GM21529 (cell line): ENCODE data around the gene ZNF232.
"Not testable (repeated sequence)": the region's sequence is repeated elsewhere in the genome, so short reads cannot be mapped to it uniquely, and the experiment has no call there.

Experiments used
- ATAC-seq: cut with Tn5 transposase; IDR thresholded peaks from one replicate; pipeline ENCODE4 v1.9.1; 2021; ENCODE audit not compliant: unreplicated experiment

The ZNF232 gene

DNA sequence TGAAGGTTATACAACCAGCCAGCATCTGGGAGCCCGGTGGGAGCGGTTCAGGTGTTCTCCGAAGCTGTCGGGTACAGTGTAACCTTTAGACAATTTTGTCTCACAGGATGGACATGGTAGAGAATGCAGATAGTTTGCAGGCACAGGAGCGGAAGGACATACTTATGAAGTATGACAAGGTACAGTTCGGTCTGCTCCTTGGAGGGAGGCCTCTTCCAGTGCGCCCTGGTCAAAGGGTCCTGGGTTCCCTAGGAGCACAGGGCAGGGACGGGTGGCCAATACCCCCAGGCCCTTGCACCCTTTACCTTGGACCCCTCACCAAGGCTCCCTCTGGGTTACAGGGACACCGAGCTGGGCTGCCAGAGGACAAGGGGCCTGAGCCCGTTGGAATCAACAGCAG lies 18.6 kb upstream of the ZNF232 start:
- not testable (repeated sequence) for ATAC-seq

DNA sequence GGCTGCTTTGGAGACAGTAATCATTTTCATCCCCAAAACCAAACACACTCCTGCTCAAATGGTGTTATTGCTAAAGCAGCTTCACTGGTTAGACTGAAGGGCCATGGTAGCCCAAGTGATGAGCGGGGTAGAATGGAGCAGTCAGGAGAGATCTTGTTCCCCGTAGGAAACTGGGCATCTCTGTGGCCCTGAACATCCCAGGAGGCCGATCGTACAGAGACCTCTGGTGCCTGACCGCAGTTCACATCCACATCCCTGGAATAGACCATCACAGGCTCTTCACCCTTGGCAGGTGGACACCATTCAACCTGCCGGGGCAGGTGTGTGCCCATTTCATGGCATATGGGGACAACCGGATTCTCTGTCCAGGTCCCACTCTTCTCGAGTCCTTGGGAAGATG lies 18.1 kb upstream of the ZNF232 start:
- ATAC-seq, result not testable (repeated sequence)

DNA sequence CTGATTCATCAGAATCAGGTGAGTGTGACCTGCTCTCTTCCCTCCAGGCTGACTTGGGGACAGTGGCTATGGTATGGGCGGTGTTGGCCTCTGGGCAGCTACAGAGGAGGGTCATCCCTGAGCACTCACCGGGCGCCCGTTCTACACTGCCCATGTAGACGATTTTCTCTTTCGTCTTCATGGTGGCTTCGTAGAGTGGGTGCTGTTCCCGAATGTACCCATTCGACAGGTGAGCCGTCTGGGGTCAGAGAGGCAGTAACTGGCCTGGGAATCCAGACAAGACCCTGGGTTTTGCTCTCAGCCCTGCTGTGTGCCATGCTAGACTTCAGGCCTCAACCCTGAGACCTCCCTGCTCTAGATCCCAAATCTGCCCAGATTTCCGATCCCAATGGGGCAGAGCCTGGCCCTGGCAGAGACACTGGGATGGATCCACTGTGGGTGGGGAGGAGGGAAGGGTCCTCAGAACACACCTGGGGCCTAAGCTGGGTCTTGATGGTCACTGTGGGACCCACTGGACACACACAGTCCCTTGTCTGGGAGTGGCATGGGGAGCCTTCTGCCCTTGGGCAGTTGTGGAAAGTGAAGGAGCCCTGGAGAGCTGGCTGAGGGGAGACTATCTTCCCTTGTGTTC lies 17.3 kb upstream of the ZNF232 start:
- ATAC-seq, result no peak

GRCh38 chr17:5128387-5128786 lies 16.7 kb upstream of the ZNF232 start:
- not testable (repeated sequence) for ATAC-seq

DNA sequence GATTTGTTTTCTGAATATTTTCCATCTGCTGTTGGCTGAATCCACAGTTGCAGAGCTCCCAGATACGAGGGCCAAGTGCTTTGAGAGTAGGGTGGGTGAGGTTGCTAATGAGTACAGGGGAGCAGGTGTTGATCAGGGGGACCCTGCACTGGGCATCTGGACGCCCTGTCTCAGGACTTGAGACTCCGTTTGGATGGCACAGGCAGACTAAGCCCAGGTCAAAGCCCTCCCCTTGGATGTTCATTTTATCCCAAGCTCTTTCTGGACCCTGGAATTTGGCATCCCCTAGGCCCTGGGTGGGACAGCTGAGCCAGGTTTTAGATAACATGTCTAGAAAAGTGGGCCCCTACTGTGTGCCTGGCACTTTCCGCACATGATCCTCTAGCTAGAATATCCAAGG lies 16.2 kb upstream of the ZNF232 start:
- no peak for ATAC-seq

DNA sequence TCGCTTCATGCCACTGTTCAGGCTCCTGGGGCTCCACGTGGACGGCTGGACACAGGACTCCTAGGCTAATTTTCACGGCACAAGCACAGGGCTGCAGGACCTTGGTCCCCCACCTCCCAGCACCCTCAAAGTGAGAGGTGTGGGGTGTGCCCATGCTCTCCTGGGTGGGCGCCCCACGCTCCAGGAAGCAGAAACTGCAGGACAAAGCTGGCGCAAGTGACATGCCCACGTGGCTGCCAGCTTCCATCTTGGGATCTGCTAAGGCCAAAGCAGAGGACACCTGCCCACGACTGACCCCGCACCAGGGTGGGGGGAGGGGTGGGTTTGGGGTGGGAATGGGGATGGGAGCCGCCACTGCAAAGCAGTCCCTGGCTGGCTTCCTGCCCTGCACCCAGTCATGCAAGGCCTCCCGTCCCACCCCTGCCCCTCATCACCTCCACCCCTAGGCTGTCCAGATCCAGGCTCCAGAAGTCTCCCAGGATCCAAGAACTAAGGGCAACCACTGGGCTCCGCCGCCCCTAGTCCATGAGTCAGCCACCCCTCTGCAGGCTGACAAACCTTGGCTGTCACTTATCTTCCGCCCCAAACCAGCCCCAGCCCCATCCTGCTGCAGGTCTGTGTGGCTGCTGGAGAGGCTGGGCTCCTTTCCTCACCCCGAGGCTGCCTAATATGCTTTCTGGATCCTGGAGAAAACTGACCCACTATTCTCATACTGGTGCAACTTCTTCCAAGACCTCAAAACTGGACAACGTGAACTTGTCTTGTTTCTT lies 15.2 kb upstream of the ZNF232 start:
- ATAC-seq, result no peak

- not testable (repeated sequence) for ATAC-seq
Observed at GRCh38 chr17:5124896-5125295, 13.2 kb upstream of the ZNF232 start.

DNA sequence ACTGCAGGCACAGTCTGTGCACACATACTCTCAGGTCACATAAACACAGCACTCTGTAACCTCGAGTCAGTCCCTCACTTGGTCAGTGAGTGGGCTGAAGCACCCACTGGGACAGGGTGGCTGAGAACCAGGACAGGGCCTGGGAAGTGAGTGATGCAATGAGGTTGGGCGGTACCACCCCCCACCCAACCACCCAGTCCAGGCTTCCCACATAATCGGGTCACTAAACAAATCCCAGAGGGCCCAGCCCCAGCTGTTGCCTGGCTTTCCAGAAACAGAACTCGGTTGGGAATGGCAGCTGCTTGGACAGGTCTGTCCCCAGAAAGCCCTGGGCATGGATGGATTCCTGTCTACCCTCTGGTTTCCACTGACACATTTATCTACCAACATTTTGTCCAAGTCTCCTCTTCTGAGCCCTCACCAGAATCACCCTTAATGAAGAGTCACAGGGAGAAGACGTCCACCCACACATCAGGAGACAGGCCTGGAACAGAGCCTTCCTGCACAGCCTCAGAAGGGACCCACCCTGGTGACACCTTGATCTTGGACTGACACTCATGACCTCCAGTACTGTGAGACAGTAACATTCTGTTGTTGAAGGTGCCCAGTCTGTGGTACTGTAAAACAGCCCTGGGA lies 12.6 kb upstream of the ZNF232 start:
- ATAC-seq, result not testable (repeated sequence)

GRCh38 chr17:5123343-5124124 lies 11.9 kb upstream of the ZNF232 start:
- no peak for ATAC-seq

DNA sequence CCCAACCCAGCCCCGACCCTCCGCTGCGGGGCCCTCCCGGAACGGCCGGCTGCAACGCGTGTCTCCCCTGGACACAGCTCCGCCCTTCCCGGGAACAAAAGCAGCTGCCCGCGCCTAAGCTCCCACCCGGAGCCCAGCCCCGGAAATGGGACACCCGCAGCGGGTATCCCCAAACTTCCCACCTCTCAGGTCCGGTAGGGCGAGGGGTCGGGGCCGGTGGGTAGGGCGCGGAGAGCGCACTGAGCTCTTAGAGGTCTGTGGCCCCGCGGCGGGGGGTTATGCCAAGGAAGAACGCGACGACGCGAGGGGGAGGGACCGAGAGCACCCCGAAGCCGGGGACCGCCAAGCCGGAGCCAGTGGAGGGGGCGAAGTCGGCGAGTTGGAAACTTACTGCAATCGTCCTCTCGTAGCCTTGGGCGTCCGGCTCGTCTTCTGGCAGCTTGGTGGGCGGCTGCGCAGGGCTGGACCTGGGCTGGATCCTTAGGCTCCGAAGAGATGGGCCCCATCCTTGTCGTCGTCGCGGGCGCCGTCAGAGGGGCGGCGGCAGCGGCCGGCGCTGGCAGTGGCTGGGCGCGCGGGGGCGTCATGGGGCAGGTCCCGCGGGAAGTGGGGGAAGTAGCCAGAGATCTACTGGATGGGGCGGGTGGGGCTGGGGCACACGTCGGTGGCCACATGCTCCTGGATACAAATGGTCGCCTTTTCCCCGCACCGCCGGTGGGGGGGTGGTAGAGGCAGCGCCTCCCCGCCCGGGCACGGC lies 11.1 kb upstream of the ZNF232 start:
- no peak for ATAC-seq

- not testable (repeated sequence) for ATAC-seq
Observed at GRCh38 chr17:5122056-5122455, 10.4 kb upstream of the ZNF232 start.

DNA sequence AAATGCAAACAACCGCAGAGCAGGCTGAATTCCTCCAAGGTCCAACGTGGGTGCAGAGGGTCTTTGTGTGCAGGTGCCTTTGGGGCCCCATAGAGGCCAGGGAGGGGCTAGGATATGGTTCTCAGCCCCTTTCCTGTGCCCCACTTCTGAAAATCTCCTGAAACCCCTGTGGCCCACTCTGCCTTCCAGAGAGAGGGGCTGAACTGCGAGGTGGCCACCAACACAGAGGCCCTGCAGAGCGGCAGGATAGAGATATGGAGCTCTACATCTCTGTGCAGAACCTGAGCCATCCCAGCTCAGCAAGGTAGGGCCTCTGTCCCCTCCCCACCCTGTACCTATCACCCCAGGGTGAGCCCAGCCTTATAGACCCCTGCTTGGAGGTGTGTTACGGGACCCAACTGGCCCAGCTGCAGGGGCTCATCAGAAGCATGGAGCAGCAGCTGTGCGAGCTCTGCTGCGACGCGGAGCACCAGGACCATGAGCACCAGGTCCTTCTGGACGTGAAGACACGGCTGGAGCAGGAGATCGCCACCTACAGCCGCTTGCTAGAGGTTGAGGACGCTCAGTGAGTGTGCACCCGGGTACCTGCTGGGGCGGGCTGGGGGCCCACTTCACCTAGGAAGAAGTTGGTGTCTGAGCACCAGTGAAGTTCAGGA lies 9.6 kb upstream of the ZNF232 start:
- ATAC-seq, result no peak

- not testable (repeated sequence) for ATAC-seq
Observed at GRCh38 chr17:5120436-5121185, 8.9 kb upstream of the ZNF232 start.

DNA sequence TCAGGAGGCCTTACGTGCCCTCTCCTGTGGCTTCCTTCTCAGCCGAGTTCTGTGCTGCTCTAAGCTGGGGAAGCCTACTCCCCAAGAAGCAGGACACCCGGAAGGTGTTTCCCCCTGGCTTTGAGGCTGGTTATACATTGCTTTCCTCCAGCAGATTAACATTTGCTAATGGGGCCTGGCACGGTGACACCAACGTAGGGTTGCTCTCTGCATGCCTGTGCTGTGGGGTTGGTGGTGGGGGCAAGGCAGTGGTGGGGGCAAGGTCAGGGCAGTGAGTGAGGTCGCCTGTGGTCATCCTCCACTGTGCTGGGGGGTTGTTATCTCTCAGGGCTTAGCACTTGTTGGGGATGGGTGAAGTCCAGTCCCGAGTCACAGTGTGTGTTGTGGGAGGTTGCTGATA lies 8.4 kb upstream of the ZNF232 start:
- ATAC-seq, result no peak

DNA sequence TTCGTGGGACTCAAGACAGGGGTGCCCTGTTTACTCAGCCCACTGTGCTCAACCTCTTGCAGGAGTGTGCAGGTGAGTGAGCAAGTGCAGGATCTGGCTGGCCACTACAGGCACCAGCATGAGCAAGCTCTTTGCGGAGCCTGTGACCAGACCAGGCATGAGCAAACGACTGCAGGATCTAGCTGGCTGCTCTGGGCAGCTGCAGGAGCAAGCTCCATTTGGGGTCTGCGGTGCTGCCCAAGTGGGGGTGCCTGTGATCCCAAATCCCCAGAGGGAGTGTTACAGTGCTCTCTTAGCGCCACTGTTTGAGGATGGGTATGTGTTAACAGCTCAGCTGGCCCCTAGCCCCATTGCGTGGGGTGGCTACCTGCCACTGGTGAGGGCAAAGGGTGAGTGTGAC lies 6.5 kb upstream of the ZNF232 start:
- no peak for ATAC-seq

- ATAC-seq, result no peak
Observed at GRCh38 chr17:5115673-5116651, 4.3 kb upstream of the ZNF232 start, which contains the start of gene USP6. Gene USP6 (plus strand): TSS chr17:5116032. CDS start chr17:5130368, 14,336 bp downstream.

DNA sequence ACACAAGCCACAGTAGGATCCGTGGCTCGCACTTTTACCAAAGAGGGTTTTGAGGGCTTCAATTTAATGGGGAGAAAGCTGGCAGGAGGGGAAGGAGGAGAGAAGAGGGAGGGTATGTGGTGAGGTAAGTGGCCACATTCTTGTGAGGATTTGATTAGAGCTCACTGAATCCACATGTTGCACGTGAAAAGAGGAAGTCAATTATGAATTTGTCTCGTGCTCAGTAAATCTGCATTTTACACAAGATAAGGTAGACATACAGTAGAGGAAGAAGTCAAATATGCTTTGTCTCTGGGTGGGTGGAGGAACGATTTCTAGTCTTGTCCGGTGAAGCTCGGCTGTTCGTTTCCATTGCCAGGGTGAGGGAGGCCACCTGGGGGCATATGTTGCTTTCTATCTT lies 862 bp downstream of the ZNF232 start:
- ATAC-seq, result no peak

DNA sequence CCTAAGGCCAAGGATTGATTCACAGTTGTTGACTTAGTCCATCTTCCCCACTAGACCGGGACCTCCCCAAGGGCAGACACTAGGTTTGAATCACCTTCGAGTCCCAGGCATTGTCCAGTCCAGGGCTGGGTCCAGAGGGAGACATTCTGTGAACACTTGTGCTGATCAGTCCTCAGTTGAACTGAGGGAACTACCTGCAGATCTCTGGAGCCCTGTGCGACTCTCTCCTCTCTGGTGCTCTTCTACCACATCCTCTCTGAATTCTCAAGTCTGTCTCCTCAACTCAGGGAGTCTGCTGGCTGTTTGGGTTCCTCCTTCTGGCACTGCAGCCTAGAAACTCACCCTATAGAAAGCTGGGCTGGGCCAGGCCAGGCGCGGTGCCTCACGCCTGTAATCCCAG lies 10.8 kb downstream of the ZNF232 start:
- no peak for ATAC-seq
